Kidney (tissue), 14 donors: ENCODE data around the gene HSPG2. TPM values are rescaled to one million over a fixed set of nuclear protein-coding genes. Genes with fewer than 3 reads are reported as not detected.

Experiments used
- DNase-seq, 5 donors: peaks; one replicate each; pipeline ENCODE4 v3.0.0-alpha.2; 2013 to 2020
- FAIRE-seq: peaks from 2 replicates; lab custom pipeline; 2012; peaks lifted over from hg19 to GRCh38; lab: Jason Lieb, UNC
- H3K27ac ChIP-seq, 2 donors: one replicate each; pipeline ENCODE4 v1.7.0; 2013; ENCODE audit warnings: low read depth in 2 of 2, low read length in 2 of 2, inconsistent platforms in 1 of 2
- H3K27me3 ChIP-seq: one replicate; pipeline ENCODE4 v1.7.1; 2013; ENCODE audit warnings: low read length, inconsistent platforms; ENCODE audit not compliant: control insufficient read depth, insufficient read depth
- H3K36me3 ChIP-seq, 3 donors: one replicate each; pipeline versions ENCODE4 v1.7.0 to v1.7.1; 2013; ENCODE audit warnings: low read length in 3 of 3, control low read depth in 1 of 3, inconsistent platforms in 1 of 3; ENCODE audit not compliant: insufficient read depth in 3 of 3, control insufficient read depth in 2 of 3
- H3K4me1 ChIP-seq, 3 donors: one replicate each; pipeline versions ENCODE4 v1.7.0 to v1.7.1; 2013; ENCODE audit warnings: low read length in 3 of 3, inconsistent platforms in 1 of 3, low read depth in 1 of 3; ENCODE audit not compliant: control insufficient read depth in 2 of 3, insufficient read depth in 2 of 3
- H3K4me3 ChIP-seq, 3 donors: one replicate each; pipeline versions ENCODE4 v1.7.0 to v1.8.1; 2013; ENCODE audit warnings: low read length in 3 of 3, control low read depth in 1 of 3, inconsistent platforms in 1 of 3
- H3K9ac ChIP-seq, 3 donors: one replicate each; pipeline versions ENCODE4 v1.7.0 to v1.7.1; 2013; ENCODE audit warnings: low read length in 3 of 3, control low read depth in 1 of 3, inconsistent platforms in 1 of 3
- H3K9me3 ChIP-seq, 3 donors: one replicate each; pipeline versions ENCODE4 v1.7.0 to v1.7.1; 2013; ENCODE audit warnings: low read length in 3 of 3, control low read depth in 1 of 3, inconsistent platforms in 1 of 3; ENCODE audit not compliant: control insufficient read depth in 2 of 3, insufficient read depth in 1 of 3
- intact Hi-C: fragments of 100-400 bp; cut with DNase I; formaldehyde crosslinking; loops from one replicate; pipeline ENCODE4 v1.11.1; 2022
- polyA plus RNA-seq: library from polyadenylated mRNA; stranded (reverse); fragments of 350-450 nt; fragmentation: Illumina TruSeq; extraction: RNeasy Lipid Tissue Mini Kit (QIAGEN cat#74804); gene quantifications from one replicate; pipeline ENCODE4 v1.2.3, GENCODE V29; 2014; ENCODE audit warnings: low read depth, low replicate concordance; ENCODE audit not compliant: insufficient read depth
- total RNA-seq: library from RNA; stranded (reverse); fragmentation: NEBNext Ultra II Directional; extraction: Animal tissue kit (Norgen Biotek cat#: 25700); gene quantifications from one replicate; pipeline ENCODE4 v1.2.1, GENCODE V29; 2021
- TF ChIP-seq, protein P1 (sequence below): IDR thresholded peaks from 3 replicates; pipeline ENCODE4 v1.5.1; 2012; ENCODE audit warnings: mild to moderate bottlenecking, moderate library complexity, borderline replicate concordance; ENCODE audit not compliant: insufficient read depth; ENCODE audit errors: extremely low read depth
- donor health status: control.
- donor health status: control.
- donor health status: control.
- donor health status: control.
- donor health status: control.
- donor health status: DM: yes; HTN: yes; CAD: no.
- donor health status: Normal renal cell carcinoma (clear cell type).

Gene HSPG2
- total and polyA plus RNA-seq, 2 donors from 2014 or later = 60.4 to 510 TPM

DNA sequence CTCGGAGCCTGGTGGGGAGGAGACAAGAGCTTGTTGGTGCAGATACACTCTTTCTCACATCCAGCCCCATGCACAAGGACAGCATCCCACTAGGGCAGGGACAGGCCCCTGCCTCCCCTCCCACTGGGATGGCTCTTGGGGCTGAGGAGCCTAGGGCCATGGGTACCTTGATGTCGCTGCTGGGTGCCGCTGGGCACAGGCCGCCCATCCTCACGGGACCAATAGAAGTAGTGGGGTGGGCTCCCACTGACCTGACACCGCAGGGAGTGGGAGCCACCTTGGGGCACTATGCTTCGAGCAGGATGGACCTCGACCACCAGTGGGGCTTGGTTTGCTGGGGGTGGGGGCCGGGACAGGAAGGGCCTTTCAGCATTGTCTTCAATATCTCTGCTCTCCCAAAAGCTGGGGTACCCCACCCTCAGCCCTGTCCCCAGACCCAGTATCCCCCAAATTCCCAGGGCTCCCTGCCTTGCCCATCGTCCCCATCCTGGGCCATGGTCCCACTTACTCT lies 77.4 kb downstream of the HSPG2 start:
- Histone ChIP-seq H3K4me1 (no peaks in the 10 kb centered on the region), H3K9ac (no peak overlapping the region), H3K27me3 (no peaks in the 10 kb centered on the region), H3K36me3 (peaks cover 9 to 29% (median 10%) of the 10 kb centered on the region in 3 donors), H3K27ac (no peak overlapping the region), H3K9me3 (no peaks in the 10 kb centered on the region), H3K4me3 (no peak overlapping the region)
- peak in 1 of 5 donors; percentile 61 for DNase-seq
- FAIRE-seq = no peak
- intact Hi-C loops = no loop called here
- TF ChIP-seq, protein P1, sequence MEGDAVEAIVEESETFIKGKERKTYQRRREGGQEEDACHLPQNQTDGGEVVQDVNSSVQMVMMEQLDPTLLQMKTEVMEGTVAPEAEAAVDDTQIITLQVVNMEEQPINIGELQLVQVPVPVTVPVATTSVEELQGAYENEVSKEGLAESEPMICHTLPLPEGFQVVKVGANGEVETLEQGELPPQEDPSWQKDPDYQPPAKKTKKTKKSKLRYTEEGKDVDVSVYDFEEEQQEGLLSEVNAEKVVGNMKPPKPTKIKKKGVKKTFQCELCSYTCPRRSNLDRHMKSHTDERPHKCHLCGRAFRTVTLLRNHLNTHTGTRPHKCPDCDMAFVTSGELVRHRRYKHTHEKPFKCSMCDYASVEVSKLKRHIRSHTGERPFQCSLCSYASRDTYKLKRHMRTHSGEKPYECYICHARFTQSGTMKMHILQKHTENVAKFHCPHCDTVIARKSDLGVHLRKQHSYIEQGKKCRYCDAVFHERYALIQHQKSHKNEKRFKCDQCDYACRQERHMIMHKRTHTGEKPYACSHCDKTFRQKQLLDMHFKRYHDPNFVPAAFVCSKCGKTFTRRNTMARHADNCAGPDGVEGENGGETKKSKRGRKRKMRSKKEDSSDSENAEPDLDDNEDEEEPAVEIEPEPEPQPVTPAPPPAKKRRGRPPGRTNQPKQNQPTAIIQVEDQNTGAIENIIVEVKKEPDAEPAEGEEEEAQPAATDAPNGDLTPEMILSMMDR = no peak

DNA sequence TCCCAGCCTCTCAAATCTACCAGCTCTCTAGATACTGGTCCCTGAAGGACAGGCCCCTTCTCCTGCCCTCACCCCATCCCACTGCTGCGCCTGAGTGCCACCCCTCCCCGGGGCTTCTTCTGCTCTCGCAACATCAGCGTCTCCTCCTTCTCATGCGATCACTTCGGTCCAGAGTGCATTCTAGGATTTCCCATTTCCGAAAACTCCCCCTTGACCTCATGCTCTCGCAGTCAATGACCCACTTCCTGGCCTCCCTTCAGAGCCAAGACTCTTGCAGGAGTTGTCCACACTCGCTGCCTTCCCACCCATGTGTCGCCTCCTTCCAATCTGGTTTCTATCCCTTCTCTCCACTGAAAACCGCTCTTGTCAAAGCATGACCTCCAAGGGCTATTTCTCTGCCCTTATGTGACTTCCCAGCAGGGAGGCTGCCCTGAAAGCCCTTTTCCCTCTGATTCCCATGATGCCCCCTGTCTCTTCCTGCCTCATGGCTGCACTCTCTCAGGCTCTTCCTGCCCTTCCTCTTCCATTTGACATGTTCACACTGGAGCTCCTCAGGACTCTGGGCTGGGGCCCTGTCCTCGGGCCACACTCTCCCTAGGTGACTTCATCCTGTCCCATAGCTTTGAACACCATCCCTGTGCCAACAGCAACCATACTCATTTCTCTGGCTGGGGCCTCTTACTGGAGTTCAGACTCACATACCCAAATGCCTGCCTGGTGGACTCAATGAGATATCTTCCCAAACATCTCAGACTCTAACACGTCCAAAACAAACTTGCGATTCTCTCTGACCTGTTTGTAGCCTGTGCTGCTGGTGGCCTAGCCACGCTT lies 79.1 kb downstream of the HSPG2 start:
- DNase-seq (peak in 1 of 5 donors; percentile 23), FAIRE-seq (no peak)
- Histone ChIP-seq H3K4me1 (no peaks in the 10 kb centered on the region), H3K27me3 (no peaks in the 10 kb centered on the region), H3K9me3 (no peaks in the 10 kb centered on the region), H3K4me3 (no peak overlapping the region), H3K9ac (no peak overlapping the region), H3K27ac (no peak overlapping the region), H3K36me3 (peaks cover 9 to 35% (median 12%) of the 10 kb centered on the region in 3 donors)
- intact Hi-C loops = no loop called here
- TF ChIP-seq, protein P1 = no peak

DNA sequence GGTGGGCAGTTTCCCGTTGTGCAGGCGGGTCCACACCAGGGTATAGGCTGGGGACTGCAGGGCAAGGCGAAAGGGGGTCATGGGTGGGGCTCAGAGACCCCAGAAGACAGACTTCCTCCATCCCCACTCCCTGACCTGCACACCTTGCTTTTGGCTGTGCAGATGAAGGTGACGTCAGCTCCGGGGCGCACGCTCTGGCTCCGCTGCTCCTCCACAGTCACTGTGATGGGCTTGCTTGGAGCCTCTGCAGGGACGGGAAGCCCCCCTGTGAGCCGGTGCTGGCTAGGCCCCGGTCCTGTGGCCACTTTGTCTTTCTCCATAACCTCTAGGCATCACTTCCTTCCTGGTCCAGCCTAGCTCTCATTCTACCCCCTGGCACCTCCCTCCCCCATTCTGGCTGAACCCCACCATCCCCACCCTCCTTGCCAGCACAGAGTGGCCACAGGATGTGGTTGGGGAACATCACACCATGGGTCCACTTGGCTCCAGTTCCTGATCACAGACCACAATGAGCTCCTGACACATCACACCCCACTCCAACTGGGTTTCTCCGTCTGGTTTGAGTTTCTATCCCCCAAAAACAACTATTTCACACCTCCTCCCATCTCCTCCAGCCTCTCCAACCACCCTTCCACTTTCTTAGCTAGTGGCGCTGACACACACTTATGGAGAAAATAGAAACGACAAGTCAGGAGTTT lies 79.8 kb downstream of the HSPG2 start:
- DNase-seq = no peak
- Histone ChIP-seq H3K9me3 (no peaks in the 10 kb centered on the region), H3K27me3 (no peaks in the 10 kb centered on the region), H3K27ac (peak overlapping the region in 1 of 2 donors; percentile 36), H3K4me3 (no peak overlapping the region), H3K4me1 (no peaks in the 10 kb centered on the region), H3K9ac (no peak overlapping the region), H3K36me3 (peaks cover 9 to 37% (median 12%) of the 10 kb centered on the region in 3 donors)
- TF ChIP-seq, protein P1 = no peak
- intact Hi-C loops = no loop called here
- no peak for FAIRE-seq
